ENCODE data around the gene MSRB1.

DNA sequence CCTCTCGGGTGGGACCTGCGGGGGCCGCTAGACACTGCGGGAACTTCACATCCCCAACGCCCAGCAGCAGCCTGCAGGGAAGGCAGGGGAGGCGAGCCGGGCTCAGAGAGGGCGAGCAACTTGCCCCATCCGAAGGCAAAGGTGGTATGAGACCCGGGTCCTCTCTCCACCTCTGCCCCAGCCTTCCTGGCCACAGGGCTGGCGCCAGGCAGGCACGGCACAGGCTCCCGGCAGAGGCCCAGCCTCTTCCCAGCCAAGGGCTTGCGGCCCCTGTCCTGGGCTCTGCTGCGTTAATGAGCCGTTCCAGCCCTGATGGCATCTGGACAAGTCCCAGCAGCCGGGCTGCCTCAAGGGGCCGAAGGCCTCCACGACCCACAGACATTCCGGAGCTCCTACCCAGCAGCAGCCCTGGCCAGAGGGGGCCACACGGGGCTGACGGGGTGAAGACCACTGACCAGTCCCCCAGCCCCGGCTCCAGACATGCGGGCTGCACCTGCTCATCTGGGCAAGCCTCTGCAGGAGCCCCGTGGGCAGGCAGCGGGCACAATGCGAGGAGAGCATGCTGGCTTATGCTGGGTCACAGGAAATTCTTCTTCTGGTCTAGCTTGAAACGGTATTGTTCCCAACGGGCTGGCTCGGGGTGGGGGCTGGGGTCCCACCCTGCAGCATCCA is 23.5 kb downstream of the MSRB1 start:
- TF ChIP-seq, protein P1, sequence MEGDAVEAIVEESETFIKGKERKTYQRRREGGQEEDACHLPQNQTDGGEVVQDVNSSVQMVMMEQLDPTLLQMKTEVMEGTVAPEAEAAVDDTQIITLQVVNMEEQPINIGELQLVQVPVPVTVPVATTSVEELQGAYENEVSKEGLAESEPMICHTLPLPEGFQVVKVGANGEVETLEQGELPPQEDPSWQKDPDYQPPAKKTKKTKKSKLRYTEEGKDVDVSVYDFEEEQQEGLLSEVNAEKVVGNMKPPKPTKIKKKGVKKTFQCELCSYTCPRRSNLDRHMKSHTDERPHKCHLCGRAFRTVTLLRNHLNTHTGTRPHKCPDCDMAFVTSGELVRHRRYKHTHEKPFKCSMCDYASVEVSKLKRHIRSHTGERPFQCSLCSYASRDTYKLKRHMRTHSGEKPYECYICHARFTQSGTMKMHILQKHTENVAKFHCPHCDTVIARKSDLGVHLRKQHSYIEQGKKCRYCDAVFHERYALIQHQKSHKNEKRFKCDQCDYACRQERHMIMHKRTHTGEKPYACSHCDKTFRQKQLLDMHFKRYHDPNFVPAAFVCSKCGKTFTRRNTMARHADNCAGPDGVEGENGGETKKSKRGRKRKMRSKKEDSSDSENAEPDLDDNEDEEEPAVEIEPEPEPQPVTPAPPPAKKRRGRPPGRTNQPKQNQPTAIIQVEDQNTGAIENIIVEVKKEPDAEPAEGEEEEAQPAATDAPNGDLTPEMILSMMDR (IDR thresholded peaks at IDR 0.05), result no peak
- TF ChIP-seq POLR2A (IDR thresholded peaks at IDR 0.05) (no peak), EP300 (IDR thresholded peaks at IDR 0.05) (no peak)

Data from ovary (tissue), 3 donors.